GM10248 (cell line): ENCODE measurements around the gene TNFAIP8L1.

Source experiments
- CTCF ChIA-PET: fragments of 300-600 bp; sonication (Branson Sonifier 250); formaldehyde crosslinking; extraction: SDS; loops from one replicate; lab custom pipeline; 2021; ENCODE audit warnings: antibody characterized with exemption; lab: Yijun Ruan, JAX
- POLR2A ChIA-PET: fragments of 350-650 bp; sonication (Branson Sonifier 250); formaldehyde crosslinking; extraction: SDS; loops from one replicate; lab custom pipeline; 2020; ENCODE audit warnings: antibody characterized with exemption; lab: Yijun Ruan, JAX
- DNase-seq: peaks from one replicate; pipeline ENCODE4 v3.0.0; 2012; ENCODE audit errors: extremely low spot score
- CTCF ChIP-seq: IDR thresholded peaks from 2 replicates; pipeline ENCODE4 v1.5.1; 2012; ENCODE audit warnings: mild to moderate bottlenecking, low read depth; ENCODE audit errors: extremely low read depth, missing control alignments, control extremely low read depth

The TNFAIP8L1 gene

DNA sequence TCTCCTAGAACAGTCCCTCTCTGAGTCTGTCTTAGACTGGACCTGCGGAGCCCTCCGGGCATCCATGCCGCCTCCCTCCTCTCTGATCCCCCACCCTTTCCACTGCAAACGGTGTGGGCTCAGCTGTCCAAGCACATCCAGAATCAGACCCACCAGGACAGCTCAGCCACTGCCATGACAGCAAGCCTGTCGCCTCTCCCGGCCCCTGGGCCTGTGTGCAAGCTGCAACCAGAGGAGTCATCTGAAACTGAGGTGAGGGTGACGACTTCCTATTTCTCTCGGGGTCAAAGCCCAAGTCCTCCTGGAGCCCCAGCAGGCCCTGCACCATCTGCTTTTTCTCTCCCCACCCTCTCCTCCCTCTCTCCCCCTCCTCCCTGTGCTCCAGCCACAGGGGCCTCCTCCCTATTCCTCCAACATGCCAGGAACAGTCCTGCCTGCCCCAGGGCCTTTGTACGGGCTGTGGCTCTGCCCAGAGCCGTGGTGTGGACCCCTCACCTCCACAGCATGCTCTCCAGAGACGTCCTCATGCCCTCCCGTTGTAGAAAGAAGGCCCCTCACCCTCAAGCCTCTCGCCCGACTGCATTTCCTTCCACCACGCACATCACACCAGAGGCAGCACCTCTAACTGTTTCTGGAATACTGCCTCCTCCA, 54.3 kb downstream of the TNFAIP8L1 start:
- TF ChIP-seq CTCF = no peak
- ChIA-PET POLR2A (no interaction called here), CTCF (no interaction called here)
- no peak for DNase-seq

- no peak for DNase-seq
- CTCF ChIA-PET = no interaction called here
- TF ChIP-seq CTCF = no peak
- POLR2A ChIA-PET = no interaction called here
These were observed 55.1 kb downstream of the TNFAIP8L1 start for GRCh38 chr19:4694211-4694987.

DNA sequence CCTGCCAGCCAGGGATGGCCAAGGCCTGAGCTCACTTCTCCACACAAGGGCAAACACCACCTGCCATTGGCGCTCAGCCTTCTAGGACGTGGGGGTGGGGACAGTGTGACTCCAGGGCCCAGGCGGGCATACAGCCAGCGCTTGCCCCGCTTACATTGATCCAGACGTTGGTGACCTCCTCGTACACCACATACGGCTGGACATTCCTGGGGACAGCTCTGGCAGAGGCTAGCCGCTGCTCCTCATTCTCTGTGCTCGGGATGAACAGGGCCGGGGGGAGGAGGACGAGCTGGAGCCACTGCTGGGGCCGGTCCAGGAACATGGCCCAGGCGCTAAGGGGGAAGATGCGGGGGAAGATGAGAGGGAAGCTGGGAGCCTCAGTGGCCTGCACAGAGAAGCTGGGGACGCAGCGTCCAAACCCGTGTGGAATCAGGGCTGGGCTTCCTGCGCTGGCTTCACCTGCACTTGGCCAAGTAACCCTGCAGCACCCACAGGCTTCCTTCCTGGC, 56.0 kb downstream of the TNFAIP8L1 start:
- CTCF ChIA-PET = no interaction called here
- TF ChIP-seq CTCF = no peak
- no peak for DNase-seq
- POLR2A ChIA-PET = no interaction called here

- DNase-seq = no peak
- ChIA-PET POLR2A (no interaction called here), CTCF (interaction anchor here (0.9 kb wide), 1 partner anchor 10 kb away, joined by 3 read pairs; no protein-coding TSS in a partner anchor)
- TF ChIP-seq CTCF = no peak
These were observed 58.0 kb downstream of the TNFAIP8L1 start for GRCh38 chr19:4697304-4697703.

DNA sequence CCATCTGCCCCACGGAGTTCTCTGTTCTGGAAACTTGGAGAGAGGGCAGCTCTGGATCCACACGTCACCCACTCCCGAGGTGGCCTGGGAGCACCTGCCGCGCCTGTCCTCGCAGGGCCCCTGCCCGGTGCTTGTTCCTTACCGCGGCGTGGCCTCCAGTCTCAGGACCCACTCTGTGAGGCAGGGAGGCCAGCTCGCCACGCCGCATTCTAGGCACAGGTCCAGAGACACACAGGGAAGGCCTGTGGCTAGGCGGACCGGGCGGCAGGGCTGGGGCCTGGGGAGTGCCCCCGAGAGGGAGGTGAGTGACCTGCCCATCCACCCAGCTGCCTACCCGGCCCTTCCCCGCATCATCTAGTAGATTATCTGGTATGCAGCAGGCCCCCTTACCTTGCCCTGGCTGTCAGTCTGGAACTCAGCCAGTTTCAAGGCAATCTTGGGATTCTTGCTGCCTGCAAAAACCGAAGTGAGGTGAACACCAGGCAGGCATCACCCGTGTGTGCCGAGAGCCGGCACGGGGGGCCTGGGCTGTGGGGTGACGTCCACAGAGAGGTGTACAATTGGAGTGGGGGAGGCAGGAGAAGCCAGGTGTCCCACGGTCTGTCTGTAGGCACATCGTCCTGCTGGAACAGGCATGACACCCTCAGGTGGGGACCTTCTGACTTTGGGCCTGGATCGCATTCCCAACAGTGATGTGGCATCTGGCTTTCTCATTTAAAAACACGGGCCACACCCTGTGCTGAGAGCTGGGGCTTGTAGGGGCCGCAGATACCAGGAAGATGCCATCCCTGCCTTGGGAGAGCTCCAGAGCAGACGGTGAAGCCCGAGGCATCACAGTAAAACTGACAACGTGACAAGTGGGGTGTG, 60.7 kb downstream of the TNFAIP8L1 start:
- no peak for DNase-seq
- no peak for TF ChIP-seq CTCF
- ChIA-PET POLR2A (no interaction called here), CTCF (no interaction called here)

DNA sequence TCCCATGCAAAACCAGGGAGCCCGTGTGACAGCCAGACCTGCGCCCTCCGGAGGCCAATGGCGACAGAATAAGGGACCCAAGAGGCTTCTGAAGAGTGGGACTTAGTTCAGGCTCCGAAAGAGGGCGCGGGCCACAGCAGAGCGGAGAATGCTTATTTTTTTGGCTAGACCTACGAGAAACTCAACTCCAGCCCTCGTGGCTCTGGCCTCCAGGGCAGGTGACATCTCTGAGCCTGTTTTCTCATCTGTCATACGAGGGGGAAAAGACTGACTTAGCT, 61.3 kb downstream of the TNFAIP8L1 start:
- TF ChIP-seq CTCF = no peak
- POLR2A ChIA-PET = no interaction called here
- CTCF ChIA-PET = no interaction called here
- DNase-seq = no peak
